ENCODE results near the gene NEUROD1.

GRCh38 chr2:181680055-181680936, at the start of gene NEUROD1:
- no peak for TF ChIP-seq CTCF (IDR thresholded peaks at IDR 0.05)
- no peak for TF ChIP-seq POLR2A (IDR thresholded peaks at IDR 0.05)
- TF ChIP-seq POLR2AphosphoS5 (IDR thresholded peaks at IDR 0.05): no peak

Measured in prostate gland (tissue), 2 donors.